GM23338 (cell line): Measurements from ENCODE around the gene OTOP2. TPM values are rescaled to one million over a fixed set of nuclear protein-coding genes. Genes with fewer than 3 reads are reported as not detected.

Experiments used
- ATAC-seq: fragments of 200-7000 bp; cut with Tn5 transposase; 3 replicates; pipeline ENCODE4 v1.9.1; 2020
- DNase-seq: peaks from one replicate; pipeline ENCODE4 v3.0.0-alpha.2; 2015; ENCODE audit warnings: low spot score
- H2AFZ ChIP-seq: fragments of 200-600 bp; sonication (generic); 2 replicates; pipeline ENCODE4 v1.8.0; 2016; ENCODE audit warnings: antibody characterized with exemption, mild to moderate bottlenecking, moderate library complexity
- H3F3A ChIP-seq: fragments of 200-600 bp; sonication (generic); replicated peaks from 2 replicates; pipeline ENCODE4 v1.8.0; 2017; ENCODE audit warnings: antibody characterized with exemption, mixed run types, low read depth
- H3K27ac ChIP-seq: fragments of 200-600 bp; sonication (generic); 2 replicates; pipeline ENCODE4 v1.6.1; 2016; ENCODE audit warnings: low read depth
- H3K27me3 ChIP-seq: fragments of 200-600 bp; sonication (generic); 2 replicates; pipeline ENCODE4 v1.8.0; 2016; ENCODE audit warnings: mild to moderate bottlenecking, mixed run types, moderate library complexity; ENCODE audit not compliant: insufficient read depth
- H3K36me3 ChIP-seq: fragments of 200-600 bp; sonication (generic); 2 replicates; pipeline ENCODE4 v1.8.0; 2016; ENCODE audit warnings: mild to moderate bottlenecking; ENCODE audit not compliant: insufficient read depth
- H3K4me1 ChIP-seq: fragments of 200-600 bp; sonication (generic); 2 replicates; pipeline ENCODE4 v1.8.0; 2016; ENCODE audit warnings: mild to moderate bottlenecking, moderate library complexity; ENCODE audit not compliant: insufficient read depth
- H3K4me2 ChIP-seq: fragments of 200-600 bp; sonication (generic); 2 replicates; pipeline ENCODE4 v1.7.1; 2017; ENCODE audit warnings: mixed run types
- H3K4me3 ChIP-seq: fragments of 200-600 bp; sonication (generic); 2 replicates; pipeline ENCODE4 v1.6.1; 2016; ENCODE audit warnings: mixed run types
- H3K79me2 ChIP-seq: fragments of 200-600 bp; sonication (generic); replicated peaks from 2 replicates; pipeline ENCODE4 v1.8.0; 2017; ENCODE audit warnings: mild to moderate bottlenecking; ENCODE audit not compliant: insufficient read depth
- H3K9me2 ChIP-seq: fragments of 200-600 bp; sonication (generic); 2 replicates; pipeline ENCODE4 v1.8.0; 2017; ENCODE audit not compliant: insufficient read depth
- H4K20me1 ChIP-seq: fragments of 200-600 bp; sonication (generic); replicated peaks from 2 replicates; pipeline ENCODE4 v1.8.0; 2017; ENCODE audit warnings: mild to moderate bottlenecking; ENCODE audit not compliant: insufficient read depth
- H3K27ac Mint-ChIP-seq: 2 replicates; pipeline ENCODE4 v1.8.0; 2020; ENCODE audit warnings: inconsistent platforms, mild to moderate bottlenecking, moderate library complexity, mixed read lengths
- H3K27me3 Mint-ChIP-seq: 3 replicates; pipeline ENCODE4 v1.8.0; 2022; ENCODE audit warnings: low read depth, mild to moderate bottlenecking, moderate library complexity, mixed read lengths, inconsistent platforms; ENCODE audit not compliant: insufficient read depth, poor library complexity
- H3K36me3 Mint-ChIP-seq: 3 replicates; pipeline ENCODE4 v1.8.0; 2021; ENCODE audit warnings: low read depth, mild to moderate bottlenecking, inconsistent platforms, moderate library complexity, mixed read lengths
- H3K4me1 Mint-ChIP-seq: 3 replicates; pipeline ENCODE4 v1.8.0; 2020; ENCODE audit warnings: mild to moderate bottlenecking, inconsistent platforms, mixed read lengths
- H3K4me3 Mint-ChIP-seq: 3 replicates; pipeline ENCODE4 v1.8.0; 2021; ENCODE audit warnings: moderate library complexity, mild to moderate bottlenecking, inconsistent platforms, mixed read lengths
- H3K9me3 Mint-ChIP-seq: 3 replicates; pipeline ENCODE4 v1.8.0; 2020; ENCODE audit warnings: moderate library complexity, mild to moderate bottlenecking, inconsistent platforms, mixed read lengths
- CREB1 ChIP-seq: fragments of 250-450 bp; sonication (Bioruptor Pico); IDR thresholded peaks from 2 replicates; pipeline ENCODE4 v1.5.0; 2020; ENCODE audit warnings: low read depth, mild to moderate bottlenecking, moderate library complexity
- CTCF ChIP-seq, 2 experiments: fragments of 200-600 bp in 1 of 2; sonication (generic) in 1 of 2; conservative IDR thresholded peaks; 2 replicates each; pipeline versions ENCODE4 v1.5.1 to v1.6.1; 2016 to 2017; ENCODE audit warnings: antibody characterized with exemption in 2 of 2, low read depth in 2 of 2, mild to moderate bottlenecking in 2 of 2, moderate library complexity in 1 of 2
- ETS1 ChIP-seq: IDR thresholded peaks from 2 replicates; pipeline ENCODE4 v1.6.1; 2016; ENCODE audit warnings: antibody characterized with exemption
- EZH2 ChIP-seq: fragments of 200-600 bp; sonication (generic); IDR thresholded peaks from one replicate; pipeline ENCODE4 v1.8.0; 2017; ENCODE audit warnings: antibody characterized with exemption, mild to moderate bottlenecking, low read depth; ENCODE audit not compliant: unreplicated experiment
- JUNB ChIP-seq: IDR thresholded peaks from one replicate; pipeline ENCODE4 v1.6.1; 2016; ENCODE audit warnings: antibody characterized with exemption; ENCODE audit not compliant: unreplicated experiment
- NANOG ChIP-seq: IDR thresholded peaks from 2 replicates; pipeline ENCODE4 v1.6.1; 2016; ENCODE audit warnings: antibody characterized with exemption, borderline replicate concordance
- STAT1 ChIP-seq: IDR thresholded peaks from one replicate; pipeline ENCODE4 v1.6.1; 2016; ENCODE audit warnings: antibody characterized with exemption; ENCODE audit not compliant: unreplicated experiment
- ZNF114 ChIP-seq: fragments of 250-450 bp; sonication (Bioruptor Pico); IDR thresholded peaks from 2 replicates; pipeline ENCODE4 v1.5.0; 2020; ENCODE audit warnings: mild to moderate bottlenecking, moderate library complexity
- ZNF331 ChIP-seq: fragments of 250-450 bp; sonication (Bioruptor Pico); IDR thresholded peaks from 2 replicates; pipeline ENCODE4 v1.5.0; 2020; ENCODE audit warnings: low read depth, mild to moderate bottlenecking, moderate library complexity
- ZNF462 ChIP-seq: fragments of 250-450 bp; sonication (Bioruptor Pico); IDR thresholded peaks from 2 replicates; pipeline ENCODE4 v1.5.0; 2020; ENCODE audit warnings: mild to moderate bottlenecking, moderate library complexity
- polyA plus RNA-seq: library from polyadenylated mRNA; unstranded; fragments of >200 nt; fragmentation: Nextera tagmentation; extraction: Ambion mirVana; gene quantifications from 2 replicates; pipeline ENCODE4 v1.2.1, GENCODE V29; 2016
- total RNA-seq: library from RNA; depleted of rRNA; stranded (reverse); fragments of >200 nt; shearing (Covaris generic); gene quantifications from 2 replicates; pipeline ENCODE4 v1.2.3, GENCODE V29; 2014
- TF ChIP-seq, protein P1 (sequence below): IDR thresholded peaks from one replicate; pipeline ENCODE4 v1.6.1; 2018; ENCODE audit warnings: antibody characterized with exemption; ENCODE audit not compliant: unreplicated experiment

OTOP2 gene
- total and polyA plus RNA-seq, 2 experiments from 2014 or later: not detected

GRCh38 chr17:74874615-74875037 lies 49.4 kb upstream of the OTOP2 start (continued):
- no peak for TF ChIP-seq STAT1
- TF ChIP-seq, protein P1, sequence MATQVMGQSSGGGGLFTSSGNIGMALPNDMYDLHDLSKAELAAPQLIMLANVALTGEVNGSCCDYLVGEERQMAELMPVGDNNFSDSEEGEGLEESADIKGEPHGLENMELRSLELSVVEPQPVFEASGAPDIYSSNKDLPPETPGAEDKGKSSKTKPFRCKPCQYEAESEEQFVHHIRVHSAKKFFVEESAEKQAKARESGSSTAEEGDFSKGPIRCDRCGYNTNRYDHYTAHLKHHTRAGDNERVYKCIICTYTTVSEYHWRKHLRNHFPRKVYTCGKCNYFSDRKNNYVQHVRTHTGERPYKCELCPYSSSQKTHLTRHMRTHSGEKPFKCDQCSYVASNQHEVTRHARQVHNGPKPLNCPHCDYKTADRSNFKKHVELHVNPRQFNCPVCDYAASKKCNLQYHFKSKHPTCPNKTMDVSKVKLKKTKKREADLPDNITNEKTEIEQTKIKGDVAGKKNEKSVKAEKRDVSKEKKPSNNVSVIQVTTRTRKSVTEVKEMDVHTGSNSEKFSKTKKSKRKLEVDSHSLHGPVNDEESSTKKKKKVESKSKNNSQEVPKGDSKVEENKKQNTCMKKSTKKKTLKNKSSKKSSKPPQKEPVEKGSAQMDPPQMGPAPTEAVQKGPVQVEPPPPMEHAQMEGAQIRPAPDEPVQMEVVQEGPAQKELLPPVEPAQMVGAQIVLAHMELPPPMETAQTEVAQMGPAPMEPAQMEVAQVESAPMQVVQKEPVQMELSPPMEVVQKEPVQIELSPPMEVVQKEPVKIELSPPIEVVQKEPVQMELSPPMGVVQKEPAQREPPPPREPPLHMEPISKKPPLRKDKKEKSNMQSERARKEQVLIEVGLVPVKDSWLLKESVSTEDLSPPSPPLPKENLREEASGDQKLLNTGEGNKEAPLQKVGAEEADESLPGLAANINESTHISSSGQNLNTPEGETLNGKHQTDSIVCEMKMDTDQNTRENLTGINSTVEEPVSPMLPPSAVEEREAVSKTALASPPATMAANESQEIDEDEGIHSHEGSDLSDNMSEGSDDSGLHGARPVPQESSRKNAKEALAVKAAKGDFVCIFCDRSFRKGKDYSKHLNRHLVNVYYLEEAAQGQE: no peak
- no peak for TF ChIP-seq EZH2

DNA sequence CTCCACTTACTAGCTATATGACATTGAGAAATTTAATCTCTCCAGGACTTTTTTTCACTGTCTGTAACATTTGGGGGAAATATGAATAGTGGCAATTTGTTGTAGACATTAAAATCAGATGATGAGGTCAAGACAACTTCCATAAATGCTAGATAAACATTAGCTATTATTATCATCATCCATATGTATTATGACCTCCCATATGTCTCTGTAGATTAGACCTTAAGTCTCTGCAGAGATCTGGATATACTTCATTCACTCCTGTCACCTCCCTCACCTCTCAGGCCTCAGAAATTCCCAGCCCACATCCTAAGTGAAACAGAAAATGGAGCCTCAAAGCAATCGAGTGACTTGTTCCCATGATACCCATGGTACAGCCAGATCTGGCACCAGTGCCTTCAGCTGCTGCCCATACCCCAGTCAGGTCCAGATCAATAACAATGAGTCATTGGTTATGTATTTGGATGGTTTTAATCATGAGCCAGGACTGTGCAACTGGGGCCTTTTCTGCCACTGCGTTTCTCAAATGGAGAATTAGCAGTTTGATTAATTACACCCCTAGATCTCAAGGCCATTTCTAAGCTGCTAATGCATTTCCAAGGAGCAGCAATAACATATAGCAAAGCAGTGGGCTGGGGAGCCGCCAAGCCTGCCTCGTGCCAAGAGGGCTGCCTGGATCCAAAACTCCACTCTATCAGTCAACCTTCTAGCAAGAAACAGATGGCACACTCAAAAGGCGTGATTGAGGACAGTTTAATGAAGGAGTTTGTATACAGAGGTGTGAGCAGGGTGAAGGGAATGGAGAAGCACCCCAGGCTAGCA lies 48.7 kb upstream of the OTOP2 start:
- Histone ChIP-seq H3K27me3 (0 out of 2 replicates have a peak, but pooled peaks cover 7% of the 10 kb centered on the region), H3K4me3 (no peak overlapping the region), H3K36me3 (no peaks in the 10 kb centered on the region), H3K79me2 (no peaks in the 10 kb centered on the region), H4K20me1 (0 out of 2 replicates have a peak, but pooled peaks cover 3% of the 10 kb centered on the region), H2AFZ (no peak overlapping the region), H3K4me1 (peaks cover 9% of the 10 kb centered on the region; the same call in 1 of the 2 replicates), H3K9me2 (no peaks in the 10 kb centered on the region), H3K4me2 (no peak overlapping the region), H3K27ac (no peak overlapping the region), H3F3A (0 out of 2 replicates have a peak, but pooled peaks cover 4% of the 10 kb centered on the region)
- H3K4me3 Mint-ChIP-seq: no peak overlapping the region; the same call in 2 of the 3 replicates
- peaks cover 9% of the 10 kb centered on the region for H3K27me3 Mint-ChIP-seq
- H3K36me3 Mint-ChIP-seq: peaks cover 6% of the 10 kb centered on the region; the same call in 1 of the 3 replicates
- H3K9me3 Mint-ChIP-seq: no peaks in the 10 kb centered on the region
- peaks cover 24% of the 10 kb centered on the region for H3K4me1 Mint-ChIP-seq
- H3K27ac Mint-ChIP-seq: no peak overlapping the region
- ATAC-seq (no peak), DNase-seq (no peak)
- TF ChIP-seq NANOG (no peak), ZNF114 (no peak), CTCF (conservative IDR thresholded peaks at IDR 0.05; ENCODE audit: low read depth in 2 of 2) (no peak), STAT1 (no peak), ETS1 (no peak), JUNB (no peak), ZNF462 (no peak), ZNF331 (CRISPR knock-in tag) (no peak), CREB1 (CRISPR knock-in tag) (no peak)
